DND-41 (cell line): ENCODE data around the gene GON4L.

Source experiments
- ATAC-seq: fragments of 200-7000 bp; cut with Tn5 transposase; 3 replicates; pipeline ENCODE4 v1.9.1; 2021; ENCODE audit warnings: low read depth; ENCODE audit not compliant: insufficient read depth
- DNase-seq: peaks from one replicate; pipeline ENCODE4 v3.0.0-alpha.2; 2020
- H2AFZ ChIP-seq: 2 replicates; pipeline ENCODE4 v1.6.0; 2012; ENCODE audit warnings: low read depth, low read length
- H3K27ac ChIP-seq: 2 replicates; pipeline ENCODE4 v1.5.1; 2012; ENCODE audit warnings: low read length, inconsistent platforms
- H3K27me3 ChIP-seq: fragments of 200-600 bp; sonication (generic); 2 replicates; pipeline ENCODE4 v1.6.0; 2012; ENCODE audit warnings: low read length, mild to moderate bottlenecking, inconsistent platforms; ENCODE audit not compliant: insufficient read depth, poor library complexity
- H3K36me3 ChIP-seq: 2 replicates; pipeline ENCODE4 v1.5.1; 2012; ENCODE audit warnings: low read length, inconsistent platforms; ENCODE audit not compliant: insufficient read depth
- H3K4me1 ChIP-seq: 2 replicates; pipeline ENCODE4 v1.5.1; 2012; ENCODE audit warnings: mild to moderate bottlenecking, low read length; ENCODE audit not compliant: insufficient read depth
- H3K4me2 ChIP-seq: 2 replicates; pipeline ENCODE4 v1.6.0; 2012; ENCODE audit warnings: mild to moderate bottlenecking, moderate library complexity, low read length, inconsistent platforms; ENCODE audit not compliant: insufficient read depth
- H3K4me3 ChIP-seq, 2 experiments: fragments of 200-600 bp in 1 of 2; shearing (Covaris generic) in 1 of 2; 2 replicates each; pipeline ENCODE4 v1.5.1; 2012 to 2016; ENCODE audit warnings: inconsistent platforms in 2 of 2, low read length in 2 of 2, mild to moderate bottlenecking in 2 of 2, low read depth in 1 of 2, moderate library complexity in 1 of 2
- H3K79me2 ChIP-seq: 2 replicates; pipeline ENCODE4 v1.6.0; 2012; ENCODE audit warnings: low read length, inconsistent platforms; ENCODE audit not compliant: insufficient read depth
- H3K9ac ChIP-seq: 2 replicates; pipeline ENCODE4 v1.6.0; 2012; ENCODE audit warnings: low read depth, mild to moderate bottlenecking, inconsistent platforms, low read length, moderate library complexity
- H3K9me3 ChIP-seq: 2 replicates; pipeline ENCODE4 v1.5.1; 2012; ENCODE audit warnings: low read length, moderate library complexity, mild to moderate bottlenecking, inconsistent platforms; ENCODE audit not compliant: insufficient read depth, severe bottlenecking
- H4K20me1 ChIP-seq: 2 replicates; pipeline ENCODE4 v1.6.0; 2012; ENCODE audit warnings: low read length; ENCODE audit not compliant: insufficient read depth
- EZH2 ChIP-seq: IDR thresholded peaks from 3 replicates; pipeline ENCODE4 v1.6.1; 2012; ENCODE audit warnings: borderline replicate concordance, low read depth, mild to moderate bottlenecking, moderate library complexity, low read length, inconsistent platforms; ENCODE audit not compliant: severe bottlenecking
- TF ChIP-seq, protein P1 (sequence below): IDR thresholded peaks from 2 replicates; pipeline ENCODE4 v1.5.1; 2012; ENCODE audit warnings: borderline replicate concordance, low read length, moderate library complexity, mild to moderate bottlenecking; ENCODE audit not compliant: poor library complexity, severe bottlenecking; ENCODE audit errors: extremely low read depth

The GON4L gene

DNA sequence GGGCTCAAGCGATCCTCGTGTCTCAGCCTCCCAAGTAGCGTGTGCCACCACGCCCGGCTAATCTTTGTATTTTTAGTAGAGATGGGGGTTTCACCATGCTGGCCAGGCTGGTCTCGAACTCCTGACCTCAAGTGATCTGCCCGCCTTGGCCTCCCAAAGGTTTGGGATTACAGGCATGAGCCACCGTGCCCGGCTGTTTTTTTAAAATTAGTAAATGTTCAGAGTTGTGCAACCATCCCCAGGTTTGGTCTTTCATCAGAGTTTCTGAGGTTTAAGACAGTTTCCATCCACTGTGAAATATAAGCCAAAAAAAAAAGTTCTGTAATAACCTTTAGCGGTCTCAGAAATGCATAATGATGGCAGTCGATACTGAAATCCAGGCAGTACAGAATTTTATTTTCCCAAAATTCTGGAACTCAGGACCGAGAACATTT is 1.8 kb upstream of the GON4L start:
- H3K27ac ChIP-seq = peak overlapping the region; percentile 73
- H2AFZ ChIP-seq = peak overlapping the region; percentile 76
- H3K4me1 ChIP-seq = peaks cover 44% of the 10 kb centered on the region
- H3K9me3 ChIP-seq = no peaks in the 10 kb centered on the region
- TF ChIP-seq, protein P1, sequence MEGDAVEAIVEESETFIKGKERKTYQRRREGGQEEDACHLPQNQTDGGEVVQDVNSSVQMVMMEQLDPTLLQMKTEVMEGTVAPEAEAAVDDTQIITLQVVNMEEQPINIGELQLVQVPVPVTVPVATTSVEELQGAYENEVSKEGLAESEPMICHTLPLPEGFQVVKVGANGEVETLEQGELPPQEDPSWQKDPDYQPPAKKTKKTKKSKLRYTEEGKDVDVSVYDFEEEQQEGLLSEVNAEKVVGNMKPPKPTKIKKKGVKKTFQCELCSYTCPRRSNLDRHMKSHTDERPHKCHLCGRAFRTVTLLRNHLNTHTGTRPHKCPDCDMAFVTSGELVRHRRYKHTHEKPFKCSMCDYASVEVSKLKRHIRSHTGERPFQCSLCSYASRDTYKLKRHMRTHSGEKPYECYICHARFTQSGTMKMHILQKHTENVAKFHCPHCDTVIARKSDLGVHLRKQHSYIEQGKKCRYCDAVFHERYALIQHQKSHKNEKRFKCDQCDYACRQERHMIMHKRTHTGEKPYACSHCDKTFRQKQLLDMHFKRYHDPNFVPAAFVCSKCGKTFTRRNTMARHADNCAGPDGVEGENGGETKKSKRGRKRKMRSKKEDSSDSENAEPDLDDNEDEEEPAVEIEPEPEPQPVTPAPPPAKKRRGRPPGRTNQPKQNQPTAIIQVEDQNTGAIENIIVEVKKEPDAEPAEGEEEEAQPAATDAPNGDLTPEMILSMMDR = no peak
- TF ChIP-seq EZH2 = no peak
- no peak for ATAC-seq
- 0 out of 2 replicates have a peak, but pooled peaks cover 2% of the 10 kb centered on the region for H4K20me1 ChIP-seq
- peak overlapping the region; percentile 56 for H3K9ac ChIP-seq
- peaks cover 20% of the 10 kb centered on the region for H3K36me3 ChIP-seq
- H3K79me2 ChIP-seq = peaks cover 43% of the 10 kb centered on the region
- peak overlapping the region; percentile 52 to 67 for H3K4me3 ChIP-seq
- no peaks in the 10 kb centered on the region for H3K27me3 ChIP-seq
- H3K4me2 ChIP-seq = peak overlapping the region; percentile 84
- peak; percentile 15 for DNase-seq

GRCh38 chr1:155856257-155856974 is 598 bp downstream of the GON4L start:
- Histone ChIP-seq H4K20me1 (0 out of 2 replicates have a peak, but pooled peaks cover 6% of the 10 kb centered on the region), H3K9ac (peak overlapping the region; percentile 82), H3K79me2 (peaks cover 63% of the 10 kb centered on the region), H3K4me1 (peaks cover 54% of the 10 kb centered on the region), H3K4me2 (peak overlapping the region; percentile 84), H3K36me3 (peaks cover 37% of the 10 kb centered on the region), H3K27ac (peak overlapping the region; percentile 88), H3K9me3 (no peaks in the 10 kb centered on the region), H3K27me3 (no peaks in the 10 kb centered on the region), H2AFZ (peak overlapping the region; percentile 82), H3K4me3 (peak overlapping the region; percentile 68 to 87)
- no peak for ATAC-seq
- DNase-seq = no peak
- no peak for TF ChIP-seq EZH2
- TF ChIP-seq, protein P1 = no peak

DNA sequence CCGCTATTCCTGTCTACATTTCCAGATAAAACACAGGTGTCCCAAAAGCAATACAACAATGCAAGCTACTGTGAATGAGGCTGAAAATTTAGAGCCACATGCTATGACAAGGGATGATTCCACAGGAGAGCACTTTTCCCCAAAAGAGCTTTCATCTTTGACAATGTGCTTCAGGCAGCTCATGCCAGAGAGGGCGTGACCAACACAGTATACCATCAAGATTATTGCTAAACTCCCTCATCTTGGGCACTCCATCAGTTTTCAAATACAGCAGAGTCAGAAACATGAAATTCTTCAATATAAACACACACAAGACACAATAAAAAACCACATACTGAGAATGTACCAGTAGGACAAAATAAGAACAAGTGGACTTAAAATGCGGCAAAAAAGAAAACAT is 6.7 kb downstream of the GON4L start:
- peak overlapping the region; percentile 29 for H3K4me2 ChIP-seq
- H4K20me1 ChIP-seq = peaks cover 12% of the 10 kb centered on the region; the same call in 1 of the 2 replicates
- H3K4me3 ChIP-seq = no peak overlapping the region
- ATAC-seq = no peak
- H2AFZ ChIP-seq = no peak overlapping the region
- H3K4me1 ChIP-seq = peaks cover 27% of the 10 kb centered on the region
- no peaks in the 10 kb centered on the region for H3K27me3 ChIP-seq
- H3K79me2 ChIP-seq = peaks cover 89% of the 10 kb centered on the region
- DNase-seq = no peak
- TF ChIP-seq, protein P1 = no peak
- no peak for TF ChIP-seq EZH2
- H3K27ac ChIP-seq = no peak overlapping the region
- peaks cover 66% of the 10 kb centered on the region for H3K36me3 ChIP-seq
- no peak overlapping the region for H3K9ac ChIP-seq
- H3K9me3 ChIP-seq = no peaks in the 10 kb centered on the region
